CD14-positive monocyte (primary cell): Measurements from ENCODE around the gene SPDYE3. TPM values are rescaled to one million over a fixed set of nuclear protein-coding genes. Genes with fewer than 3 reads are reported as not detected.

Experiments used
- DNase-seq, 3 donors: peaks; one replicate each; pipeline ENCODE4 v3.0.0-alpha.2; 2011 to 2022
- H2AFZ ChIP-seq: 2 replicates; pipeline ENCODE4 v1.6.0; 2012; ENCODE audit warnings: mild to moderate bottlenecking, low read depth, low read length, inconsistent platforms; ENCODE audit not compliant: insufficient read depth, poor library complexity, severe bottlenecking
- H3K27ac ChIP-seq, 2 donors: 1 replicate in 1 of 2; 2 replicates in 1 of 2; pipeline ENCODE4 v1.5.1; 2012 to 2013; ENCODE audit warnings: low read length in 2 of 2, control low read depth in 1 of 2, inconsistent platforms in 1 of 2, low read depth in 1 of 2, mild to moderate bottlenecking in 1 of 2
- H3K27me3 ChIP-seq, 2 donors: one replicate each; pipeline versions ENCODE4 v1.6.0 to v1.6.1; 2011 to 2013; ENCODE audit warnings: low read length in 2 of 2; ENCODE audit not compliant: control insufficient read depth in 2 of 2, insufficient read depth in 2 of 2
- H3K36me3 ChIP-seq, 2 donors: replicated peaks in 1 of 2; 1 replicate in 1 of 2; 2 replicates in 1 of 2; pipeline versions ENCODE4 v1.5.1 to v1.6.1; 2012 to 2013; ENCODE audit warnings: low read length in 2 of 2, control low read depth in 1 of 2, inconsistent platforms in 1 of 2, mild to moderate bottlenecking in 1 of 2; ENCODE audit not compliant: insufficient read depth in 2 of 2, control insufficient read depth in 1 of 2
- H3K4me1 ChIP-seq, 2 donors: 1 replicate in 1 of 2; 2 replicates in 1 of 2; pipeline versions ENCODE4 v1.5.1 to v1.6.1; 2012 to 2013; ENCODE audit warnings: low read length in 2 of 2, control low read depth in 1 of 2, inconsistent platforms in 1 of 2, mild to moderate bottlenecking in 1 of 2, moderate library complexity in 1 of 2; ENCODE audit not compliant: insufficient read depth in 2 of 2, control insufficient read depth in 1 of 2
- H3K4me2 ChIP-seq: replicated peaks from 2 replicates; pipeline ENCODE3; 2012; ENCODE audit warnings: low read length, moderate library complexity, mild to moderate bottlenecking; ENCODE audit not compliant: poor library complexity, severe bottlenecking; ENCODE audit errors: extremely low read depth
- H3K4me3 ChIP-seq, 3 experiments: fragments of 200-600 bp in 1 of 3; sonication (generic) in 1 of 3; replicated peaks in 1 of 3; 1 replicate in 2 of 3; 2 replicates in 1 of 3; pipeline ENCODE4 v1.5.1; 2011 to 2013; ENCODE audit warnings: low read length in 3 of 3, mild to moderate bottlenecking in 3 of 3, control low read depth in 2 of 3, low read depth in 2 of 3, inconsistent platforms in 1 of 3, moderate library complexity in 1 of 3
- H3K79me2 ChIP-seq: 2 replicates; pipeline ENCODE4 v1.6.0; 2012; ENCODE audit warnings: mild to moderate bottlenecking, control low read depth, inconsistent platforms, low read length, moderate library complexity; ENCODE audit not compliant: insufficient read depth
- H3K9ac ChIP-seq: 2 replicates; pipeline ENCODE4 v1.6.0; 2017; ENCODE audit warnings: low read length, mild to moderate bottlenecking; ENCODE audit not compliant: insufficient read depth, poor library complexity, severe bottlenecking
- H3K9me3 ChIP-seq, 2 donors: replicated peaks in 1 of 2; 1 replicate in 1 of 2; 2 replicates in 1 of 2; pipeline versions ENCODE4 v1.5.1 to v1.6.1; 2012 to 2013; ENCODE audit warnings: low read length in 2 of 2, control low read depth in 1 of 2; ENCODE audit not compliant: control insufficient read depth in 1 of 2, insufficient read depth in 1 of 2
- H4K20me1 ChIP-seq: 2 replicates; pipeline ENCODE4 v1.6.0; 2012; ENCODE audit warnings: mild to moderate bottlenecking, low read length, control low read depth, moderate library complexity; ENCODE audit not compliant: insufficient read depth
- H3K27ac Mint-ChIP-seq, 7 donors: one replicate each; pipeline ENCODE4 v1.8.0; 2020; ENCODE audit warnings: mild to moderate bottlenecking in 7 of 7, mixed read lengths in 7 of 7, moderate library complexity in 6 of 7, inconsistent platforms in 2 of 7
- H3K27me3 Mint-ChIP-seq, 3 donors: one replicate each; pipeline ENCODE4 v1.8.0; 2021 to 2022; ENCODE audit warnings: low read depth in 3 of 3, mild to moderate bottlenecking in 3 of 3, mixed read lengths in 3 of 3, moderate library complexity in 3 of 3, inconsistent platforms in 1 of 3
- H3K36me3 Mint-ChIP-seq, 2 donors: one replicate each; pipeline ENCODE4 v1.8.0; 2020; ENCODE audit warnings: mixed read lengths in 2 of 2, inconsistent platforms in 1 of 2, mild to moderate bottlenecking in 1 of 2
- H3K4me1 Mint-ChIP-seq: one replicate; pipeline ENCODE4 v1.8.0; 2020; ENCODE audit warnings: mild to moderate bottlenecking, mixed read lengths
- H3K4me3 Mint-ChIP-seq, 2 donors: one replicate each; pipeline ENCODE4 v1.8.0; 2020; ENCODE audit warnings: mild to moderate bottlenecking in 2 of 2, mixed read lengths in 2 of 2, moderate library complexity in 1 of 2
- H3K9me3 Mint-ChIP-seq, 7 donors: one replicate each; pipeline ENCODE4 v1.8.0; 2020 to 2022; ENCODE audit warnings: mixed read lengths in 7 of 7, mild to moderate bottlenecking in 6 of 7, moderate library complexity in 6 of 7, inconsistent platforms in 2 of 7
- WGBS: methylation state at CpG from one replicate; pipeline ENCODE4 v1.1.5; 2013; ENCODE audit warnings: missing lambda C conversion rate; ENCODE audit not compliant: insufficient coverage; 5-methylcytosine and 5-hydroxymethylcytosine counted together
- intact Hi-C, 2 donors: fragments of 100-400 bp; cut with micrococcal nuclease; formaldehyde crosslinking; loops; one replicate each; pipeline versions ENCODE4 v1.15.0 to v1.15.1; 2023
- polyA plus RNA-seq, 3 donors: library from polyadenylated mRNA; depleted of rRNA in 1 of 3; unstranded in 2 of 3; stranded (reverse) in 1 of 3; fragments of 300-500 nt in 2 of 3; fragments of >200 nt in 1 of 3; fragmentation: Illumina TruSeq in 2 of 3; gene quantifications; 1 replicate in 2 of 3; 2 replicates in 1 of 3; pipeline ENCODE4 v1.2.3, GENCODE V29; 2012 to 2021
- small RNA-seq: library from RNA; depleted of rRNA; stranded (forward); fragments of <200 nt; gene quantifications from one replicate; pipeline ENCODE3, GENCODE V24; 2012; ENCODE audit warnings: low read depth; ENCODE audit not compliant: insufficient read length
- TF ChIP-seq, protein P1 (sequence below): fragments of 200-600 bp; IDR thresholded peaks from one replicate; pipeline ENCODE4 v1.8.0; 2022; ENCODE audit warnings: antibody characterized with exemption, mild to moderate bottlenecking

The SPDYE3 gene
- polyA plus RNA-seq, 3 donors = 0.58 to 1.2 TPM; not detected in 1

GRCh38 chr7:100371561-100372171, 64.2 kb downstream of the SPDYE3 start:
- Histone ChIP-seq H2AFZ (no peak overlapping the region), H3K4me2 (peak overlapping the region; percentile 100), H4K20me1 (peaks cover 5% of the 10 kb centered on the region), H3K27ac (peak overlapping the region; percentile 98 to 99), H3K9ac (peak overlapping the region; percentile 87), H3K4me1 (peaks cover 92 to 97% of the 10 kb centered on the region in 2 donors), H3K79me2 (peaks cover 77% of the 10 kb centered on the region), H3K27me3 (no peaks in the 10 kb centered on the region), H3K36me3 (peaks cover 5 to 22% of the 10 kb centered on the region in 2 donors), H3K9me3 (no peaks in the 10 kb centered on the region), H3K4me3 (peak overlapping the region in 1 of 3 experiments; percentile 36)
- H3K4me3 Mint-ChIP-seq = peak overlapping the region in 1 of 2 donors; percentile 30
- intact Hi-C loops = no loop called here
- peaks cover 91% of the 10 kb centered on the region for H3K4me1 Mint-ChIP-seq
- DNase-seq = peak in 1 of 3 donors; percentile 41
- H3K27ac Mint-ChIP-seq = peak overlapping the region; percentile 99 to 100 (median 99)
- peaks cover 26 to 29% of the 10 kb centered on the region in 2 donors for H3K36me3 Mint-ChIP-seq
- H3K27me3 Mint-ChIP-seq = peaks cover 0 to 2% (median 0%) of the 10 kb centered on the region in 3 donors
- no peaks in the 10 kb centered on the region for H3K9me3 Mint-ChIP-seq
- TF ChIP-seq, protein P1, sequence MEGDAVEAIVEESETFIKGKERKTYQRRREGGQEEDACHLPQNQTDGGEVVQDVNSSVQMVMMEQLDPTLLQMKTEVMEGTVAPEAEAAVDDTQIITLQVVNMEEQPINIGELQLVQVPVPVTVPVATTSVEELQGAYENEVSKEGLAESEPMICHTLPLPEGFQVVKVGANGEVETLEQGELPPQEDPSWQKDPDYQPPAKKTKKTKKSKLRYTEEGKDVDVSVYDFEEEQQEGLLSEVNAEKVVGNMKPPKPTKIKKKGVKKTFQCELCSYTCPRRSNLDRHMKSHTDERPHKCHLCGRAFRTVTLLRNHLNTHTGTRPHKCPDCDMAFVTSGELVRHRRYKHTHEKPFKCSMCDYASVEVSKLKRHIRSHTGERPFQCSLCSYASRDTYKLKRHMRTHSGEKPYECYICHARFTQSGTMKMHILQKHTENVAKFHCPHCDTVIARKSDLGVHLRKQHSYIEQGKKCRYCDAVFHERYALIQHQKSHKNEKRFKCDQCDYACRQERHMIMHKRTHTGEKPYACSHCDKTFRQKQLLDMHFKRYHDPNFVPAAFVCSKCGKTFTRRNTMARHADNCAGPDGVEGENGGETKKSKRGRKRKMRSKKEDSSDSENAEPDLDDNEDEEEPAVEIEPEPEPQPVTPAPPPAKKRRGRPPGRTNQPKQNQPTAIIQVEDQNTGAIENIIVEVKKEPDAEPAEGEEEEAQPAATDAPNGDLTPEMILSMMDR = no peak
- 68% methylated on average over 4 of the region's 7 CpGs for WGBS

Small RNAs within 50 kb of the gene (small RNA-seq; reads per million reads assigned to genes)
- gene RF00019 = not detected

Other genes starting within 250 kb of the SPDYE3 start
- 10 to 100 TPM in 1 of 3 donors, 1 to 10 TPM in 2; 7.1 to 13.4 (median 8.9) TPM for gene ZNF3, start 226.0 kb upstream of the SPDYE3 start, polyA plus RNA-seq
- 100 to 1,000 TPM in 2 of 3 donors, 10 to 100 TPM in 1; 77.1 to 119 (median 109) TPM for gene COPS6, start 218.7 kb upstream of the SPDYE3 start, polyA plus RNA-seq
- 10 to 100 TPM in 1 of 3 donors, 1 to 10 TPM in 2; 6.9 to 61.1 (median 8.8) TPM for gene MCM7, start 206.3 kb upstream of the SPDYE3 start, polyA plus RNA-seq
- 10 to 100 TPM; 10.5 to 13.1 (median 12.6) TPM for gene AP4M1, start 206.1 kb upstream of the SPDYE3 start, polyA plus RNA-seq
- gene TAF6, start 188.3 kb upstream of the SPDYE3 start, polyA plus RNA-seq = 10 to 100 TPM in 2 of 3 donors, 1 to 10 TPM in 1; 9.6 to 28.9 (median 11.0) TPM
- gene CNPY4, start 188.1 kb upstream of the SPDYE3 start, polyA plus RNA-seq = 1 to 10 TPM; 6.2 to 6.8 (median 6.2) TPM
- under 1 TPM; 0.57 to 0.81 (median 0.59) TPM for gene MBLAC1, start 180.7 kb upstream of the SPDYE3 start, polyA plus RNA-seq
- 100 to 1,000 TPM; 533 to 754 (median 621) TPM for gene LAMTOR4, start 158.8 kb upstream of the SPDYE3 start, polyA plus RNA-seq
- gene TRAPPC14, start 149.0 kb upstream of the SPDYE3 start, polyA plus RNA-seq = 10 to 100 TPM in 1 of 3 donors, 1 to 10 TPM in 2; 1.0 to 38.4 (median 1.6) TPM
- under 1 TPM in 1 of 3 donors, not detected in 2; 0.31 TPM for gene GAL3ST4, start 139.1 kb upstream of the SPDYE3 start, polyA plus RNA-seq
- gene GPC2, start 130.3 kb upstream of the SPDYE3 start, polyA plus RNA-seq = under 1 TPM in 1 of 3 donors, not detected in 2; 0.91 TPM
- gene STAG3, start 129.8 kb upstream of the SPDYE3 start, polyA plus RNA-seq = under 1 TPM in 2 of 3 donors, not detected in 1; 0.39 TPM
- gene PVRIG, start 87.8 kb upstream of the SPDYE3 start, polyA plus RNA-seq = under 1 TPM in 2 of 3 donors, not detected in 1; 0.27 to 0.38 TPM
- 10 to 100 TPM in 1 of 3 donors, 1 to 10 TPM in 2; 1.7 to 62.6 (median 2.2) TPM for gene PILRB, start 50.4 kb downstream of the SPDYE3 start, polyA plus RNA-seq
- gene PILRA, start 65.8 kb downstream of the SPDYE3 start, polyA plus RNA-seq = 100 to 1,000 TPM; 316 to 491 (median 364) TPM
- gene ZCWPW1, start 121.0 kb downstream of the SPDYE3 start, polyA plus RNA-seq = 1 to 10 TPM in 2 of 3 donors, under 1 TPM in 1; 0.60 to 1.9 (median 1.2) TPM
- 10 to 100 TPM in 1 of 3 donors, 1 to 10 TPM in 2; 2.9 to 43.2 (median 3.3) TPM for gene MEPCE, start 122.1 kb downstream of the SPDYE3 start, polyA plus RNA-seq
- gene PPP1R35, start 128.8 kb downstream of the SPDYE3 start, polyA plus RNA-seq = 10 to 100 TPM in 2 of 3 donors, 1 to 10 TPM in 1; 8.1 to 35.0 (median 14.6) TPM
- gene SPACDR, start 156.6 kb downstream of the SPDYE3 start, polyA plus RNA-seq = 1 to 10 TPM in 1 of 3 donors, under 1 TPM in 1, not detected in 1; 0.40 to 2.5 TPM
- gene TSC22D4, start 171.5 kb downstream of the SPDYE3 start, polyA plus RNA-seq = 10 to 100 TPM; 23.8 to 91.5 (median 26.3) TPM
- gene NYAP1, start 176.2 kb downstream of the SPDYE3 start, polyA plus RNA-seq = not detected
- 1 to 10 TPM; 1.3 to 1.8 (median 1.8) TPM for gene AGFG2, start 231.5 kb downstream of the SPDYE3 start, polyA plus RNA-seq